HG03108 (cell line): ENCODE data around the gene AHR.

Experiments used
- ATAC-seq: cut with Tn5 transposase; IDR thresholded peaks from one replicate; pipeline ENCODE4 v1.9.1; 2021; ENCODE audit warnings: moderate library complexity; ENCODE audit not compliant: unreplicated experiment

AHR gene

GRCh38 chr7:17302575-17303142 is 4.2 kb downstream of the AHR start:
- ATAC-seq: peak; percentile 33

GRCh38 chr7:17304926-17305325 is 6.5 kb downstream of the AHR start:
- no peak for ATAC-seq

GRCh38 chr7:17305387-17306171 is 7.1 kb downstream of the AHR start:
- ATAC-seq: no peak

- ATAC-seq: no peak
These were observed 8.5 kb downstream of the AHR start for GRCh38 chr7:17307000-17307399.

GRCh38 chr7:17307558-17307957 is 9.1 kb downstream of the AHR start:
- ATAC-seq: no peak

GRCh38 chr7:17307969-17308648 is 9.7 kb downstream of the AHR start:
- ATAC-seq: no peak

- ATAC-seq: no peak
These were observed 12.7 kb downstream of the AHR start for GRCh38 chr7:17311194-17311593.

GRCh38 chr7:17311952-17312351 is 13.5 kb downstream of the AHR start:
- no peak for ATAC-seq

GRCh38 chr7:17312641-17313040 is 14.2 kb downstream of the AHR start:
- ATAC-seq: no peak

GRCh38 chr7:17313194-17313593 is 14.7 kb downstream of the AHR start:
- ATAC-seq: no peak

GRCh38 chr7:17315974-17316373 is 17.5 kb downstream of the AHR start:
- ATAC-seq: no peak

- ATAC-seq: no peak
These were observed 19.7 kb downstream of the AHR start for GRCh38 chr7:17318146-17318545.

- ATAC-seq: no peak
These were observed 21.0 kb downstream of the AHR start for GRCh38 chr7:17319164-17320101.

GRCh38 chr7:17320102-17320497 is 21.6 kb downstream of the AHR start:
- no peak for ATAC-seq

- no peak for ATAC-seq
These were observed 22.2 kb downstream of the AHR start for GRCh38 chr7:17320657-17321056.

- ATAC-seq: no peak
These were observed 26.9 kb downstream of the AHR start for GRCh38 chr7:17325364-17325763.

GRCh38 chr7:17326378-17326777 is 27.9 kb downstream of the AHR start:
- ATAC-seq: no peak

GRCh38 chr7:17328641-17329040 is 30.2 kb downstream of the AHR start:
- ATAC-seq: no peak

GRCh38 chr7:17329440-17329839 is 31.0 kb downstream of the AHR start:
- ATAC-seq: no peak

GRCh38 chr7:17331891-17332501 is 33.5 kb downstream of the AHR start:
- ATAC-seq: no peak

- ATAC-seq: no peak
These were observed 34.8 kb downstream of the AHR start for GRCh38 chr7:17333221-17333620.
